ENCODE data around the gene PFKP. TPM values are rescaled to one million over a fixed set of nuclear protein-coding genes. Genes with fewer than 3 reads are reported as not detected.

Gene PFKP
- polyA plus RNA-seq, 2 of the 4 experiments (the other 2 are of a cell fraction): 164 to 279 TPM

DNA sequence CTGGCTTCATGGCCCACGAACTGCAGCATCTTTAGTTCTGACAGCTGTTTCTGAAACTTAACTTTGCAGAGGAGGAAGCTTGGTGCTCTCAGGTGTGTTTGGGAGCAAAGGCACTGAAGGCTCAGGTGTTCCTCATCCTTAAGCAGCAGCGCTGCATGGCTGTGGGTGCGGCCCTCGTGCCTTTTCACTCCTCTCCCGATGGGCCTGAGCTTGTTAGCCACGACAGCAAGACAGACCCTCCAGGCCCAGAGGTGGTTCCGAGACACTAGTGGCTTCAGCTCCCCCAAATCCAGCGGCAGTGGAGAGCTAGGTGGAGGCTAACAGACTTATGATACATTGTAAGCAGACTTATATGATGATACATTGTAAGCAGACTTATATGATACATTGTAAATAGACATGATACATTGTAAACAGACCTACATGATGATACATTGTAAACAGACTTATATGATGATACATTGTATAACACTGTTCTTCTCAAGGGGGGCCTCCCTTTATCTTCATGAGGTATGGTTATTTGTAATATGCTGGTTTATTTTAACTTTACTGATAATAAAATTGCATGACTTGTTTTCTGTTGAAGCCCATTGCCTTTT is 14.1 kb downstream of the PFKP start:
- H3K4me2 ChIP-seq: peak overlapping the region; percentile 20
- TF ChIP-seq, protein P1, sequence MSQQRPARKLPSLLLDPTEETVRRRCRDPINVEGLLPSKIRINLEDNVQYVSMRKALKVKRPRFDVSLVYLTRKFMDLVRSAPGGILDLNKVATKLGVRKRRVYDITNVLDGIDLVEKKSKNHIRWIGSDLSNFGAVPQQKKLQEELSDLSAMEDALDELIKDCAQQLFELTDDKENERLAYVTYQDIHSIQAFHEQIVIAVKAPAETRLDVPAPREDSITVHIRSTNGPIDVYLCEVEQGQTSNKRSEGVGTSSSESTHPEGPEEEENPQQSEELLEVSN (IDR thresholded peaks at IDR 0.05; ENCODE audit: borderline replicate concordance, low read depth): no peak
- no peak for TF ChIP-seq RCOR1 (IDR thresholded peaks at IDR 0.05; ENCODE audit: low read depth, low read length)
- no peak for TF ChIP-seq RNF2 (IDR thresholded peaks at IDR 0.05; ENCODE audit: borderline replicate concordance, low read depth)
- TF ChIP-seq RFX5 (IDR thresholded peaks at IDR 0.05): no peak
- no peak for TF ChIP-seq TFCP2L1 (CRISPR knock-in tag; IDR thresholded peaks at IDR 0.05)
- 0 out of 2 replicates have a peak, but pooled peaks have one; percentile 19 for TF ChIP-seq GATA3 (IDR thresholded peaks at IDR 0.05; ENCODE audit: borderline replicate concordance)
- no peak for TF ChIP-seq FOSL2 (IDR thresholded peaks at IDR 0.05)
- TF ChIP-seq FOSL2 (CRISPR knock-in tag; IDR thresholded peaks at IDR 0.05): peak; percentile 85
- H3K9me3 ChIP-seq: no peaks in the 10 kb centered on the region
- no peak for FAIRE-seq
- 54% methylated on average over 8 of the region's 8 CpGs for WGBS (ENCODE audit: missing lambda C conversion rate)
- POLR2A ChIA-PET: interaction anchor here (1.4 to 2.0 kb wide), 2 partner anchors 10 to 14 kb away, joined by 7 to 9 read pairs; no protein-coding TSS in a partner anchor
- no peak overlapping the region for H3K4me3 ChIP-seq
- CTCF ChIA-PET: interaction anchor here (1.2 to 3.6 kb wide), 6 partner anchors 10 to 48 kb away, joined by 3 to 17 read pairs (median 6); no protein-coding TSS in a partner anchor
- peak; percentile 32 to 52; a peak in 5 of 6 replicates for ATAC-seq
- H3K4me1 ChIP-seq: peaks cover 82% of the 10 kb centered on the region
- DNase-seq (ENCODE audit: low read depth in 1 of 2, low spot score in 1 of 2): no peak
- peak overlapping the region; percentile 41 to 59; a peak in 4 of 6 replicates for H3K27ac ChIP-seq

DNA sequence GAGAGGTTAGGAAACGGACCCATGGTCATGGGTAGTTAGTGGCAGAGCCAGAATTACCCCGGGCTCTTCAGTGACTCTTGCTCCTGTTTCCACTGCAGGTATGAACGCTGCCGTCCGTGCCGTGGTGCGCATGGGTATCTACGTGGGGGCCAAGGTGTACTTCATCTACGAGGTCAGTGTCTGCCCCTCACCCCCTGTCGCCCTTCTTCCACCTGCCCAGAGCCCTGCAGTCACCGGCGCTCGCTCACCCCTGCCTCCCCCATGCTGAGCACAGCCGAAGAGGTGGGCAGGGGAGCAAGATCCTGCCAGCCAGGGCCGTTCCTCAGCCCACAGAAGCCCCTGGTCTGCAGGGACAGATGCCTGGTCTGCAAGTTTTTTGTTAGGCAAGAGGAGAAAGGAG is 14.9 kb downstream of the PFKP start:
- FAIRE-seq (no peak), DNase-seq (ENCODE audit: low read depth in 1 of 2, low spot score in 1 of 2) (no peak), ATAC-seq (no peak)
- ChIA-PET CTCF (interaction anchor here (1.9 kb wide), 1 partner anchor 11 kb away, joined by 7 read pairs; no protein-coding TSS in a partner anchor), POLR2A (no interaction called here)
- no peak overlapping the region for H3K4me3 ChIP-seq
- peak overlapping the region; percentile 30 to 72; a peak in 4 of 6 replicates for H3K27ac ChIP-seq
- WGBS (ENCODE audit: missing lambda C conversion rate): 89% methylated on average over 15 of the region's 15 CpGs
- H3K9me3 ChIP-seq: no peaks in the 10 kb centered on the region
- H3K4me1 ChIP-seq: peaks cover 82% of the 10 kb centered on the region
- H3K4me2 ChIP-seq: peak overlapping the region; percentile 20; the same call in 1 of the 3 replicates
- TF ChIP-seq RFX5 (IDR thresholded peaks at IDR 0.05): no peak
- TF ChIP-seq, protein P1 (IDR thresholded peaks at IDR 0.05; ENCODE audit: borderline replicate concordance, low read depth): no peak
- TF ChIP-seq ZC3H11A (IDR thresholded peaks at IDR 0.05): no peak
- TF ChIP-seq HOXA7 (CRISPR knock-in tag; IDR thresholded peaks at IDR 0.05): no peak
- TF ChIP-seq MYC (IDR thresholded peaks at IDR 0.05; ENCODE audit: borderline replicate concordance, low read length): no peak
- no peak for TF ChIP-seq RNF2 (IDR thresholded peaks at IDR 0.05; ENCODE audit: borderline replicate concordance, low read depth)
- no peak for TF ChIP-seq MAZ (IDR thresholded peaks at IDR 0.05; ENCODE audit: borderline replicate concordance, low read depth, low read length)
- TF ChIP-seq HEYL (CRISPR knock-in tag; IDR thresholded peaks at IDR 0.05): no peak
- TF ChIP-seq CBX8 (IDR thresholded peaks at IDR 0.05): no peak
- TF ChIP-seq, protein P2, sequence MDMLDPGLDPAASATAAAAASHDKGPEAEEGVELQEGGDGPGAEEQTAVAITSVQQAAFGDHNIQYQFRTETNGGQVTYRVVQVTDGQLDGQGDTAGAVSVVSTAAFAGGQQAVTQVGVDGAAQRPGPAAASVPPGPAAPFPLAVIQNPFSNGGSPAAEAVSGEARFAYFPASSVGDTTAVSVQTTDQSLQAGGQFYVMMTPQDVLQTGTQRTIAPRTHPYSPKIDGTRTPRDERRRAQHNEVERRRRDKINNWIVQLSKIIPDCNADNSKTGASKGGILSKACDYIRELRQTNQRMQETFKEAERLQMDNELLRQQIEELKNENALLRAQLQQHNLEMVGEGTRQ (IDR thresholded peaks at IDR 0.05): no peak
- TF ChIP-seq PHF8 (IDR thresholded peaks at IDR 0.05; ENCODE audit: borderline replicate concordance, low read depth): no peak
- TF ChIP-seq HOXB5 (CRISPR knock-in tag; IDR thresholded peaks at IDR 0.05): no peak
- TF ChIP-seq JUN (IDR thresholded peaks at IDR 0.05): no peak
- TF ChIP-seq, protein P3, sequence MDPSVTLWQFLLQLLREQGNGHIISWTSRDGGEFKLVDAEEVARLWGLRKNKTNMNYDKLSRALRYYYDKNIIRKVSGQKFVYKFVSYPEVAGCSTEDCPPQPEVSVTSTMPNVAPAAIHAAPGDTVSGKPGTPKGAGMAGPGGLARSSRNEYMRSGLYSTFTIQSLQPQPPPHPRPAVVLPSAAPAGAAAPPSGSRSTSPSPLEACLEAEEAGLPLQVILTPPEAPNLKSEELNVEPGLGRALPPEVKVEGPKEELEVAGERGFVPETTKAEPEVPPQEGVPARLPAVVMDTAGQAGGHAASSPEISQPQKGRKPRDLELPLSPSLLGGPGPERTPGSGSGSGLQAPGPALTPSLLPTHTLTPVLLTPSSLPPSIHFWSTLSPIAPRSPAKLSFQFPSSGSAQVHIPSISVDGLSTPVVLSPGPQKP (IDR thresholded peaks at IDR 0.05; ENCODE audit: low read depth, low read length): no peak
- no peak for TF ChIP-seq CHD4 (IDR thresholded peaks at IDR 0.05; ENCODE audit: borderline replicate concordance)

Measured in A549 (cell line).